ENCODE data around the gene GULP1.

DNA sequence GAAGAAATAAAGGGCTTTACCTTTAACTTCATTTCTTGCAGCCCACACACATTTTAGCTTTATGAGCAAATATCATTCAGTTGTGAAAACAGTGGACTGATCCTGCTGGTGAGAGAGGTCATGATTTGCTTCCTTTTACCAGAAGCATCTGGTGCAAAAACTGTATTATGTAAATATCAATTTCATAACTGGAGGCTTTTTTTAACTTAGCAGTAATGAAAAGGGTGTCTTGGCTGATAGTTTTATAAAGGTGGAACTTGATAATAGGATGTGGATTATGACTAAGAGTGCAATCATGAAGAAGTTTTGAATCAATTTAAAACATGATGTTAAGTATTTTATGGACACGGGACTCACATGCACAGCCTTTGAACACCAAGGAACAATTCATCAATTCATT is 304.4 kb downstream of the GULP1 start:
- TF ChIP-seq, protein P1, sequence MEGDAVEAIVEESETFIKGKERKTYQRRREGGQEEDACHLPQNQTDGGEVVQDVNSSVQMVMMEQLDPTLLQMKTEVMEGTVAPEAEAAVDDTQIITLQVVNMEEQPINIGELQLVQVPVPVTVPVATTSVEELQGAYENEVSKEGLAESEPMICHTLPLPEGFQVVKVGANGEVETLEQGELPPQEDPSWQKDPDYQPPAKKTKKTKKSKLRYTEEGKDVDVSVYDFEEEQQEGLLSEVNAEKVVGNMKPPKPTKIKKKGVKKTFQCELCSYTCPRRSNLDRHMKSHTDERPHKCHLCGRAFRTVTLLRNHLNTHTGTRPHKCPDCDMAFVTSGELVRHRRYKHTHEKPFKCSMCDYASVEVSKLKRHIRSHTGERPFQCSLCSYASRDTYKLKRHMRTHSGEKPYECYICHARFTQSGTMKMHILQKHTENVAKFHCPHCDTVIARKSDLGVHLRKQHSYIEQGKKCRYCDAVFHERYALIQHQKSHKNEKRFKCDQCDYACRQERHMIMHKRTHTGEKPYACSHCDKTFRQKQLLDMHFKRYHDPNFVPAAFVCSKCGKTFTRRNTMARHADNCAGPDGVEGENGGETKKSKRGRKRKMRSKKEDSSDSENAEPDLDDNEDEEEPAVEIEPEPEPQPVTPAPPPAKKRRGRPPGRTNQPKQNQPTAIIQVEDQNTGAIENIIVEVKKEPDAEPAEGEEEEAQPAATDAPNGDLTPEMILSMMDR (IDR thresholded peaks at IDR 0.05 in 2 of 3, conservative IDR thresholded peaks at IDR 0.05 in 1 of 3; ENCODE audit: borderline replicate concordance in 1 of 3, insufficient read depth in 1 of 3, low read depth in 2 of 3, low read length in 2 of 3), result no peak
- TF ChIP-seq, protein P2, sequence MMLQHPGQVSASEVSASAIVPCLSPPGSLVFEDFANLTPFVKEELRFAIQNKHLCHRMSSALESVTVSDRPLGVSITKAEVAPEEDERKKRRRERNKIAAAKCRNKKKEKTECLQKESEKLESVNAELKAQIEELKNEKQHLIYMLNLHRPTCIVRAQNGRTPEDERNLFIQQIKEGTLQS (IDR thresholded peaks at IDR 0.05), result no peak
- TF ChIP-seq, protein P3, sequence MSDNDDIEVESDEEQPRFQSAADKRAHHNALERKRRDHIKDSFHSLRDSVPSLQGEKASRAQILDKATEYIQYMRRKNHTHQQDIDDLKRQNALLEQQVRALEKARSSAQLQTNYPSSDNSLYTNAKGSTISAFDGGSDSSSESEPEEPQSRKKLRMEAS (IDR thresholded peaks at IDR 0.05), result no peak
- no peak for TF ChIP-seq EZH2 (IDR thresholded peaks at IDR 0.05)
- TF ChIP-seq RAD21 (IDR thresholded peaks at IDR 0.05; ENCODE audit: low read depth), result no peak
- TF ChIP-seq, protein P4, sequence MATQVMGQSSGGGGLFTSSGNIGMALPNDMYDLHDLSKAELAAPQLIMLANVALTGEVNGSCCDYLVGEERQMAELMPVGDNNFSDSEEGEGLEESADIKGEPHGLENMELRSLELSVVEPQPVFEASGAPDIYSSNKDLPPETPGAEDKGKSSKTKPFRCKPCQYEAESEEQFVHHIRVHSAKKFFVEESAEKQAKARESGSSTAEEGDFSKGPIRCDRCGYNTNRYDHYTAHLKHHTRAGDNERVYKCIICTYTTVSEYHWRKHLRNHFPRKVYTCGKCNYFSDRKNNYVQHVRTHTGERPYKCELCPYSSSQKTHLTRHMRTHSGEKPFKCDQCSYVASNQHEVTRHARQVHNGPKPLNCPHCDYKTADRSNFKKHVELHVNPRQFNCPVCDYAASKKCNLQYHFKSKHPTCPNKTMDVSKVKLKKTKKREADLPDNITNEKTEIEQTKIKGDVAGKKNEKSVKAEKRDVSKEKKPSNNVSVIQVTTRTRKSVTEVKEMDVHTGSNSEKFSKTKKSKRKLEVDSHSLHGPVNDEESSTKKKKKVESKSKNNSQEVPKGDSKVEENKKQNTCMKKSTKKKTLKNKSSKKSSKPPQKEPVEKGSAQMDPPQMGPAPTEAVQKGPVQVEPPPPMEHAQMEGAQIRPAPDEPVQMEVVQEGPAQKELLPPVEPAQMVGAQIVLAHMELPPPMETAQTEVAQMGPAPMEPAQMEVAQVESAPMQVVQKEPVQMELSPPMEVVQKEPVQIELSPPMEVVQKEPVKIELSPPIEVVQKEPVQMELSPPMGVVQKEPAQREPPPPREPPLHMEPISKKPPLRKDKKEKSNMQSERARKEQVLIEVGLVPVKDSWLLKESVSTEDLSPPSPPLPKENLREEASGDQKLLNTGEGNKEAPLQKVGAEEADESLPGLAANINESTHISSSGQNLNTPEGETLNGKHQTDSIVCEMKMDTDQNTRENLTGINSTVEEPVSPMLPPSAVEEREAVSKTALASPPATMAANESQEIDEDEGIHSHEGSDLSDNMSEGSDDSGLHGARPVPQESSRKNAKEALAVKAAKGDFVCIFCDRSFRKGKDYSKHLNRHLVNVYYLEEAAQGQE (IDR thresholded peaks at IDR 0.05; ENCODE audit: low read depth), result no peak
- TF ChIP-seq SP1 (IDR thresholded peaks at IDR 0.05; ENCODE audit: low read depth), result no peak
- TF ChIP-seq POLR2A (IDR thresholded peaks at IDR 0.05; ENCODE audit: borderline replicate concordance, extremely low read depth, insufficient read depth, insufficient read length), result no peak
- TF ChIP-seq TCF7L2 (IDR thresholded peaks at IDR 0.05; ENCODE audit: borderline replicate concordance, extremely low read depth, insufficient read depth, insufficient read length), result no peak
- TF ChIP-seq ZNF274 (IDR thresholded peaks at IDR 0.05; ENCODE audit: low read depth, low read length), result no peak
- TF ChIP-seq CEBPB (IDR thresholded peaks at IDR 0.05; ENCODE audit: low read depth), result no peak
- no peak for TF ChIP-seq POLR2AphosphoS5 (IDR thresholded peaks at IDR 0.05; ENCODE audit: low read depth, low read length)
- TF ChIP-seq SIN3A (IDR thresholded peaks at IDR 0.05; ENCODE audit: low read depth), result no peak
